ENCODE results near the gene RIPOR2.
A peak's percentile ranks its signal among the peaks of the same experiment; 100 is the strongest.
"Not testable (repeated sequence)": the region's sequence is repeated elsewhere in the genome, so short reads cannot be mapped to it uniquely, and the experiment has no call there.

The RIPOR2 gene

DNA sequence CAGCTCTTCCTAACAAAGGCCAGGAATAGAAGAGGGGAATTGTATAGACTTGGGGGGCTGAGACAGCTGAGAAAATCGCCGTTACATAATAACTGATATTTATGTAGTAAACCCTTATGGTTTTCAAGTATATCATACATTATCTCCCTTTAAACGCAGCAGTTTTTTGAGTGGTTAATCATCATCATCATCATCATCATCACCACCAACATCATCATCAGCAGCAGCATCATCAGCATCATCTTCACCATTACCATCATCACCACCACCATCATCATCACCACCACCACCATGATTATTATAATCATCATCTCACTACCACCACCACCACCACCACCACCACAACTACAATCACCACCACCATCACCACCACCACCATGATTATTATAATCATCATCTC lies 9.1 kb downstream of the RIPOR2 start:
- H3K9me3 ChIP-seq (ENCODE audit: control insufficient read depth, low read length); H3K36me3 ChIP-seq (ENCODE audit: control insufficient read depth, insufficient read depth, low read length); H3K27me3 ChIP-seq (ENCODE audit: control insufficient read depth, insufficient read depth, low read length, poor library complexity, severe bottlenecking); H3K4me3 ChIP-seq (ENCODE audit: insufficient read depth, low read depth, low read length); H3K27ac ChIP-seq (ENCODE audit: insufficient read depth, low read depth, low read length, poor library complexity, severe bottlenecking): not testable (repeated sequence)
- WGBS, 2 experiments = 91 to 96% methylated on average over 1 to 3 of the region's 3 CpGs
- peaks cover 30% of the 10 kb centered on the region for H3K4me1 ChIP-seq (ENCODE audit: control insufficient read depth, insufficient read depth, low read length)

DNA sequence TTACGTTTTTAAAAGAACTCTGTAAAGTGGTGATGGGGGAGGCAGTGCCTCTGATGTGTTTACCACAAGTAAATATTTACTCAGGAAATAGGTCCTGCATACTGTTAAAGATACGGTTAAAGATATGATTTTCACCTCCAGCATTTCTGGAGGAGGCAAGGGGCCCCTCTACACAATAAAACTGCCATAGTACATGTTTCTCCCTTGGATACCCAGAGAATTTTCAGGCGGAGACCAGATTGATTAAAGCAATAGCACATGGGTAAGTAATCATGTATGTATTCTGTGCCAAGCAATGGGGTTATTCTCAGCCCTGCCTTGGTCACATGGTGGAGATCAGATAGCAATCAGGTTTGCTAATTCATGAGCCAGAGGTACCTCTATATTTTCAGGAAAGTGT lies 9.6 kb downstream of the RIPOR2 start:
- H3K4me1 ChIP-seq (ENCODE audit: control insufficient read depth, insufficient read depth, low read length) = peaks cover 26% of the 10 kb centered on the region
- no peaks in the 10 kb centered on the region for H3K9me3 ChIP-seq (ENCODE audit: control insufficient read depth, low read length)
- no peak overlapping the region for H3K4me3 ChIP-seq (ENCODE audit: insufficient read depth, low read depth, low read length)
- no peak overlapping the region for H3K27ac ChIP-seq (ENCODE audit: insufficient read depth, low read depth, low read length, poor library complexity, severe bottlenecking)
- H3K36me3 ChIP-seq (ENCODE audit: control insufficient read depth, insufficient read depth, low read length) = no peaks in the 10 kb centered on the region
- WGBS, 2 experiments = 93 to 94% methylated on average over 2 to 3 of the region's 3 CpGs
- H3K27me3 ChIP-seq (ENCODE audit: control insufficient read depth, insufficient read depth, low read length, poor library complexity, severe bottlenecking) = no peaks in the 10 kb centered on the region

- Histone ChIP-seq H3K27me3 (ENCODE audit: control insufficient read depth, insufficient read depth, low read length, poor library complexity, severe bottlenecking) (no peaks in the 10 kb centered on the region), H3K36me3 (ENCODE audit: control insufficient read depth, insufficient read depth, low read length) (no peaks in the 10 kb centered on the region), H3K9me3 (ENCODE audit: control insufficient read depth, low read length) (no peaks in the 10 kb centered on the region), H3K4me3 (ENCODE audit: insufficient read depth, low read depth, low read length) (no peak overlapping the region), H3K4me1 (ENCODE audit: control insufficient read depth, insufficient read depth, low read length) (peaks cover 20% of the 10 kb centered on the region), H3K27ac (ENCODE audit: insufficient read depth, low read depth, low read length, poor library complexity, severe bottlenecking) (no peak overlapping the region)
Measured at GRCh38 chr6:24925661-24926060, 10.1 kb downstream of the RIPOR2 start.

- Histone ChIP-seq H3K4me1 (ENCODE audit: control insufficient read depth, insufficient read depth, low read length) (peaks cover 14% of the 10 kb centered on the region), H3K9me3 (ENCODE audit: control insufficient read depth, low read length) (no peaks in the 10 kb centered on the region), H3K4me3 (ENCODE audit: insufficient read depth, low read depth, low read length) (no peak overlapping the region), H3K27ac (ENCODE audit: insufficient read depth, low read depth, low read length, poor library complexity, severe bottlenecking) (no peak overlapping the region), H3K27me3 (ENCODE audit: control insufficient read depth, insufficient read depth, low read length, poor library complexity, severe bottlenecking) (no peaks in the 10 kb centered on the region), H3K36me3 (ENCODE audit: control insufficient read depth, insufficient read depth, low read length) (no peaks in the 10 kb centered on the region)
- 96% methylated on average over 2 of the region's 2 CpGs for WGBS, 2 experiments
Measured at GRCh38 chr6:24924580-24925356, 11.0 kb downstream of the RIPOR2 start.

DNA sequence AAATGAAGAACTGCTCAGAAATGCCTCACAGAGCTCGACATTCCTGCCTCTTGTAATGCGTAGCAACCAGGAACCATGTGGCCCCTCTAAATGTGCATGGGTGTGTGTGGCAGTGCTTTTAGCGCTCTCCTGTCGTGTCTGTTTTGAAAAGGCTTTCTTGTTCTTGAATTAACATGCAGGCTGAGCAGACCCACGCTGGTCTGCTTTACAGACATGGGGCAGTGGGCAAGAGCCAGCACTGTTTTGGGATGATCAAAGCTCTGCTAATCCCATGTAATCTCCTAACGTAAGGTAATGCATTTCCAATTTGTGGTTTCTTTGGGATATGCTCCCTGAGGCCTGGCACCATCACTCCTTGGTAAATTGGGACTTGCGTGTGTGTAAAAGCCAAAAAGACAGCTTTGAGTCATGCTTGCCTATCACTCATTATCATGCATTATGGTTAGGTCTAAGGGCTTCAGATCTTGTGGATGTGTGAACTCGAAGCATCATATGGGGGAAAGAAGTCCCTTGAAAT lies 11.8 kb downstream of the RIPOR2 start:
- Histone ChIP-seq H3K27ac (ENCODE audit: insufficient read depth, low read depth, low read length, poor library complexity, severe bottlenecking) (no peak overlapping the region), H3K4me1 (ENCODE audit: control insufficient read depth, insufficient read depth, low read length) (peaks cover 22% of the 10 kb centered on the region), H3K27me3 (ENCODE audit: control insufficient read depth, insufficient read depth, low read length, poor library complexity, severe bottlenecking) (no peaks in the 10 kb centered on the region), H3K4me3 (ENCODE audit: insufficient read depth, low read depth, low read length) (no peak overlapping the region), H3K9me3 (ENCODE audit: control insufficient read depth, low read length) (no peaks in the 10 kb centered on the region), H3K36me3 (ENCODE audit: control insufficient read depth, insufficient read depth, low read length) (no peaks in the 10 kb centered on the region)
- WGBS, 2 experiments = 21% methylated on average over 8 of the region's 8 CpGs

DNA sequence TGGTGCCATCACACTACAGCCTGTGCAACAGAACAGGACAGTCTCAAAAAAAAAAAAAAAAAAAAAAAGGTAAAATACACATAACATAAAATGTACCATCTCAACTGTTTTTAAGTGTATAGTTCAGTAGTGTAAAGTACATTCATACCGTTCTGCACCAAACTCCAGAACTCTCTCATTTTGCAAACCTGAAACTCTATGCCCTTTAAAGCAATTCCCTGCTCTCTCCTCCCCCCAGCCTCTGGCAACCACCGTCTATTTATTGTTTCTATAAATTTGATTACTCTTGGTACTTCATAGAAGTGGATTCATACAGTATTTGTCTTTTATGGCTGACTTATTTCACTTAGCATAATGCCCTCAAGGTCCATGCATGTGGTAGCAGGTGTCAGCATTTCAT lies 12.9 kb downstream of the RIPOR2 start:
- Histone ChIP-seq H3K27me3 (ENCODE audit: control insufficient read depth, insufficient read depth, low read length, poor library complexity, severe bottlenecking) (no peaks in the 10 kb centered on the region), H3K4me3 (ENCODE audit: insufficient read depth, low read depth, low read length) (no peak overlapping the region), H3K9me3 (ENCODE audit: control insufficient read depth, low read length) (no peaks in the 10 kb centered on the region), H3K36me3 (ENCODE audit: control insufficient read depth, insufficient read depth, low read length) (no peaks in the 10 kb centered on the region), H3K4me1 (ENCODE audit: control insufficient read depth, insufficient read depth, low read length) (peaks cover 30% of the 10 kb centered on the region), H3K27ac (ENCODE audit: insufficient read depth, low read depth, low read length, poor library complexity, severe bottlenecking) (no peak overlapping the region)
- WGBS, 2 experiments = 89 to 90% methylated on average over 1 of the region's 2 CpGs

DNA sequence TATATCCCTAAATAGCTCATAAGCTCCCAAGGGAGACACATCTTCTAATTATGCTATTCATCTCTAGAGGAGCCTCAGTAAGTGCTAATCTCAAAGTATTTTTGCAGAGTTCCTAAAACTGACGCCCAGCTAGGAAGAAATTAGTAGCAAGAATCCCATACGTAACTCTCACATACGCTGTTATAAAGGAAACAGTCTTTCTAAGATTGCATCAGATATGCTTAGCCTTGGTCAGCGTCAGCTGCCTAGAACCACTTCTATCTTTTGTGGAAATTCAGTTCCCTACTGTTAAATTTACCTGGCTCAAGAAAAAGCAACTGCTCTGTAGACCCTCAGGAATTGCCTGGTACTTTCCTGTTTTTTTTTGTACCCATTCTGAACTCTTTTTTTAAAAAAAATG lies 13.6 kb downstream of the RIPOR2 start:
- H3K27ac ChIP-seq (ENCODE audit: insufficient read depth, low read depth, low read length, poor library complexity, severe bottlenecking) = no peak overlapping the region
- peaks cover 30% of the 10 kb centered on the region for H3K4me1 ChIP-seq (ENCODE audit: control insufficient read depth, insufficient read depth, low read length)
- 90 to 92% methylated on average over 4 of the region's 4 CpGs for WGBS, 2 experiments
- H3K4me3 ChIP-seq (ENCODE audit: insufficient read depth, low read depth, low read length) = no peak overlapping the region
- no peaks in the 10 kb centered on the region for H3K9me3 ChIP-seq (ENCODE audit: control insufficient read depth, low read length)
- no peaks in the 10 kb centered on the region for H3K27me3 ChIP-seq (ENCODE audit: control insufficient read depth, insufficient read depth, low read length, poor library complexity, severe bottlenecking)
- no peaks in the 10 kb centered on the region for H3K36me3 ChIP-seq (ENCODE audit: control insufficient read depth, insufficient read depth, low read length)

GRCh38 chr6:24920136-24920535 lies 15.6 kb downstream of the RIPOR2 start:
- no peaks in the 10 kb centered on the region for H3K36me3 ChIP-seq (ENCODE audit: control insufficient read depth, insufficient read depth, low read length)
- no peaks in the 10 kb centered on the region for H3K27me3 ChIP-seq (ENCODE audit: control insufficient read depth, insufficient read depth, low read length, poor library complexity, severe bottlenecking)
- peaks cover 30% of the 10 kb centered on the region for H3K4me1 ChIP-seq (ENCODE audit: control insufficient read depth, insufficient read depth, low read length)
- H3K9me3 ChIP-seq (ENCODE audit: control insufficient read depth, low read length) = no peaks in the 10 kb centered on the region
- no peak overlapping the region for H3K27ac ChIP-seq (ENCODE audit: insufficient read depth, low read depth, low read length, poor library complexity, severe bottlenecking)
- no peak overlapping the region for H3K4me3 ChIP-seq (ENCODE audit: insufficient read depth, low read depth, low read length)

DNA sequence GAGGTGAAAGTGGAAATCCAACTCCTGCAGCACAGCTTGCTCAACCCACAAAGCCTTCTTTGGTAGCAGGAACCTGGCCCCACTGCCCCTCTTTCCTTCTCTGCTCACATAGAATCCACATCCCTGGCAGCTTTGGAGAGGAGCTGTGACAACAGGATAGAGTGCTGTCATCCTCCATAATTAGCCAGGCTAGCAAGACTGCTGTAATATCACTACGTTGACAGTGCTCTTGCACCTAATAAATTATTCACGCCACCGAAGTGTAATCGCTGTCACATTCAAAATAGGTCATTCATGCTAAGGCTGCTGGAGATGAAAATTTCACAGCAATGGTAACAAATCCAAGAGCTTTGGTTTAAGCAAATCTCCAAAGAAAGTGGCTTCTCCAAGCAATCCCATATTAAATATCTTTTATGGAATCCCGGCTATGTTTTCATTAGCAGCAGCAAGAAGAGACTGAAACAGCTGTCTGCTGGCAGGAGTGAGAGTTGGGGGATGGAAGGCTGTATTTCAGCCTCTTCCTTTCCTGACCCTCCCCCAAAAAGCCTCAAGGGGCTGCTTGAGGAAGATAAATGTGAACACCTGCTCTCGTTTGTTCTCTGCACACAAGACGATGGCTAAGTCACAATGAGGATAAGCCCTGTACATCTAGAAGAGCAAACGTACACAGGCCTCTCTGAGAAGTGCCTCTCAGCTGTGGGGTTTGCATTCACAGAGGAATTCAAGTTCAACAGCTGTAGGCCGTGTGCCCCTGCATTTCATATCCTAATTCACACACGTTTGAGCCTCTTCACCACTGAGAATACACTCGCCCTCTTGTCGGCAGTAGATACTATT lies 16.5 kb downstream of the RIPOR2 start:
- Histone ChIP-seq H3K9me3 (ENCODE audit: control insufficient read depth, low read length) (no peaks in the 10 kb centered on the region), H3K4me3 (ENCODE audit: insufficient read depth, low read depth, low read length) (no peak overlapping the region), H3K27ac (ENCODE audit: insufficient read depth, low read depth, low read length, poor library complexity, severe bottlenecking) (peak overlapping the region; percentile 53), H3K4me1 (ENCODE audit: control insufficient read depth, insufficient read depth, low read length) (peaks cover 22% of the 10 kb centered on the region), H3K36me3 (ENCODE audit: control insufficient read depth, insufficient read depth, low read length) (no peaks in the 10 kb centered on the region), H3K27me3 (ENCODE audit: control insufficient read depth, insufficient read depth, low read length, poor library complexity, severe bottlenecking) (no peaks in the 10 kb centered on the region)
- 63 to 65% methylated on average over 12 of the region's 12 CpGs for WGBS, 2 experiments

DNA sequence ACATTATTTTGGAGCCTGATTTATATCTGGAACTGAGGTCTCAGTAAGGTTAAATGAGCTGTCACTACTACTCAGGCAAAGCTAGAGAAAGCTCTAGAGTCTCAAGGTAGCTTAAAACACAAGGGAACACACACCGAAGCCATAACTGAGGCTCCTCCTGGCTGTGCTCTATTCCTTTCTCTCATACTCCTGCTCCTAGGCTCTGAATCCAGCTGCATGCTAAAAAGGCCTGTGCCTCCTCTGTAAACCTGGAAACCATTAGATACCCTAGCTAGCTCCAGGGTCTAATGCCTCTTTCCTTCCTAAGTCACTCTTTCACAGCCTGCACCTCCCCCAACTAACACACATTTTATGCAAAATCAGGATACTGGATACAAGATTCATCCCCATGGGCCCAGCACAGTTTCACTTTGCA lies 17.1 kb downstream of the RIPOR2 start:
- Histone ChIP-seq H3K27ac (ENCODE audit: insufficient read depth, low read depth, low read length, poor library complexity, severe bottlenecking) (peak overlapping the region; percentile 53), H3K27me3 (ENCODE audit: control insufficient read depth, insufficient read depth, low read length, poor library complexity, severe bottlenecking) (peaks cover 1% of the 10 kb centered on the region), H3K9me3 (ENCODE audit: control insufficient read depth, low read length) (no peaks in the 10 kb centered on the region), H3K4me1 (ENCODE audit: control insufficient read depth, insufficient read depth, low read length) (peaks cover 16% of the 10 kb centered on the region), H3K4me3 (ENCODE audit: insufficient read depth, low read depth, low read length) (no peak overlapping the region), H3K36me3 (ENCODE audit: control insufficient read depth, insufficient read depth, low read length) (no peaks in the 10 kb centered on the region)
- 75 to 80% methylated on average over 1 of the region's 1 CpG for WGBS, 2 experiments

All from ectodermal cell (in vitro differentiated cells).